Activated T-helper 1 cell treated with anti-CD3 and anti-CD28 coated beads, Interleukin-12 subunit alpha, Interleukin-12 subunit beta, Interleukin-2, Interleukin-4 antibody, amounts not matched to agents 30 ng/mL and 10 ng/mL and 1 ng/mL, durations not matched to agents 14 hours and 24 hours and 36 hours (primary cell): Measurements from ENCODE around the gene LAMP1. TPM values are rescaled to one million over a fixed set of nuclear protein-coding genes. Genes with fewer than 3 reads are reported as not detected.
A peak's percentile ranks its signal among the peaks of the same experiment; 100 is the strongest.
"Not testable (repeated sequence)": the region's sequence is repeated elsewhere in the genome, so short reads cannot be mapped to it uniquely, and the experiment has no call there.

Experiments used
- DNase-seq: peaks from one replicate; pipeline ENCODE4 v3.0.0; 2021; ENCODE audit warnings: low spot score
- H3K27ac Mint-ChIP-seq: one replicate; pipeline ENCODE4 v1.8.0; 2021; ENCODE audit warnings: mild to moderate bottlenecking, mixed read lengths
- H3K27me3 Mint-ChIP-seq: one replicate; pipeline ENCODE4 v1.8.0; 2022; ENCODE audit warnings: mild to moderate bottlenecking, moderate library complexity, mixed read lengths; ENCODE audit not compliant: insufficient read depth
- H3K36me3 Mint-ChIP-seq: one replicate; pipeline ENCODE4 v1.8.0; 2021; ENCODE audit warnings: low read depth, mixed read lengths
- H3K4me1 Mint-ChIP-seq: one replicate; pipeline ENCODE4 v1.8.0; 2021; ENCODE audit warnings: low read depth, mixed read lengths
- H3K4me3 Mint-ChIP-seq: one replicate; pipeline ENCODE4 v1.8.0; 2021; ENCODE audit warnings: mild to moderate bottlenecking, moderate library complexity, mixed read lengths
- H3K9me3 Mint-ChIP-seq: one replicate; pipeline ENCODE4 v1.8.0; 2021; ENCODE audit warnings: mixed read lengths
- intact Hi-C: fragments of 100-400 bp; cut with micrococcal nuclease; formaldehyde crosslinking; loops from one replicate; pipeline ENCODE4 v1.15.1; 2024
- total RNA-seq: library from RNA; stranded (reverse); gene quantifications from 2 replicates; pipeline ENCODE4 v1.2.3, GENCODE V29; 2022

The LAMP1 gene
- total RNA-seq: 59.4 and 60.3 TPM in 2 replicates

GRCh38 chr13:113296823-113297369 lies at the start of gene LAMP1:
Gene LAMP1, plus strand, starts transcription at chr13:113297239. Its CDS starts 196 bp downstream, at chr13:113297435.
- peaks cover 27% of the 10 kb centered on the region for H3K27me3 Mint-ChIP-seq
- peak within 1 kb of the TSS; percentile 98 for H3K27ac Mint-ChIP-seq
- peak; percentile 98 for DNase-seq
- peak within 1 kb of the TSS; percentile 97 for H3K4me3 Mint-ChIP-seq
- H3K9me3 Mint-ChIP-seq: no peaks in the 10 kb centered on the region
- peaks cover 20% of the 10 kb centered on the region for H3K4me1 Mint-ChIP-seq
- intact Hi-C loops: loop anchor here (1.0 to 5.0 kb wide), 7 partner anchors 88 to 710 kb away; partner anchors contain the start of genes CUL4A, TFDP1 and TUBGCP3
- peaks cover 2% of the 10 kb centered on the region for H3K36me3 Mint-ChIP-seq

- no peaks in the 10 kb centered on the region for H3K27me3 Mint-ChIP-seq
- no peak overlapping the region for H3K4me3 Mint-ChIP-seq
- H3K4me1 Mint-ChIP-seq: no peaks in the 10 kb centered on the region
- no peak overlapping the region for H3K27ac Mint-ChIP-seq
- DNase-seq: no peak
- intact Hi-C loops: no loop called here
- H3K9me3 Mint-ChIP-seq: no peaks in the 10 kb centered on the region
- H3K36me3 Mint-ChIP-seq: peaks cover 48% of the 10 kb centered on the region
Observed at GRCh38 chr13:113252516-113253095, 44.4 kb upstream of the LAMP1 start.

- H3K9me3 Mint-ChIP-seq, DNase-seq, H3K4me1 Mint-ChIP-seq, H3K27me3 Mint-ChIP-seq, intact Hi-C loops, H3K4me3 Mint-ChIP-seq, H3K27ac Mint-ChIP-seq: not testable (repeated sequence)
- peaks cover 37% of the 10 kb centered on the region for H3K36me3 Mint-ChIP-seq
Observed at GRCh38 chr13:113257908-113258307, 39.1 kb upstream of the LAMP1 start.

GRCh38 chr13:113258321-113259054 lies 38.6 kb upstream of the LAMP1 start:
- no peak overlapping the region for H3K27ac Mint-ChIP-seq
- DNase-seq: no peak
- H3K4me3 Mint-ChIP-seq: no peak overlapping the region
- no peaks in the 10 kb centered on the region for H3K9me3 Mint-ChIP-seq
- peaks cover 40% of the 10 kb centered on the region for H3K36me3 Mint-ChIP-seq
- intact Hi-C loops: no loop called here
- H3K27me3 Mint-ChIP-seq: no peaks in the 10 kb centered on the region
- no peaks in the 10 kb centered on the region for H3K4me1 Mint-ChIP-seq

GRCh38 chr13:113260996-113261395 lies 36.0 kb upstream of the LAMP1 start:
- no peaks in the 10 kb centered on the region for H3K9me3 Mint-ChIP-seq
- no peak for DNase-seq
- no peak overlapping the region for H3K27ac Mint-ChIP-seq
- H3K36me3 Mint-ChIP-seq: peaks cover 34% of the 10 kb centered on the region
- H3K27me3 Mint-ChIP-seq: no peaks in the 10 kb centered on the region
- intact Hi-C loops: no loop called here
- no peaks in the 10 kb centered on the region for H3K4me1 Mint-ChIP-seq
- H3K4me3 Mint-ChIP-seq: no peak overlapping the region

- H3K36me3 Mint-ChIP-seq: peaks cover 26% of the 10 kb centered on the region
- DNase-seq, H3K27ac Mint-ChIP-seq, H3K9me3 Mint-ChIP-seq, intact Hi-C loops, H3K27me3 Mint-ChIP-seq, H3K4me1 Mint-ChIP-seq, H3K4me3 Mint-ChIP-seq: not testable (repeated sequence)
Observed at GRCh38 chr13:113263016-113263415, 34.0 kb upstream of the LAMP1 start.

GRCh38 chr13:113267642-113268405 lies 29.2 kb upstream of the LAMP1 start:
- Mint-ChIP-seq H3K4me3 (no peak overlapping the region), H3K4me1 (no peaks in the 10 kb centered on the region), H3K9me3 (no peaks in the 10 kb centered on the region), H3K27ac (no peak overlapping the region), H3K27me3 (no peaks in the 10 kb centered on the region), H3K36me3 (peaks cover 10% of the 10 kb centered on the region)
- DNase-seq: no peak
- intact Hi-C loops: no loop called here

- Mint-ChIP-seq H3K9me3 (no peaks in the 10 kb centered on the region), H3K36me3 (peaks cover 9% of the 10 kb centered on the region), H3K27me3 (peaks cover 1% of the 10 kb centered on the region), H3K4me1 (peaks cover 7% of the 10 kb centered on the region), H3K4me3 (no peak overlapping the region), H3K27ac (no peak overlapping the region)
- intact Hi-C loops: no loop called here
- DNase-seq: no peak
Observed at GRCh38 chr13:113272031-113272430, 25.0 kb upstream of the LAMP1 start.

GRCh38 chr13:113272701-113273181 lies 24.3 kb upstream of the LAMP1 start:
- Mint-ChIP-seq H3K36me3 (peaks cover 6% of the 10 kb centered on the region), H3K4me1 (peaks cover 7% of the 10 kb centered on the region), H3K27ac (no peak overlapping the region), H3K4me3 (no peak overlapping the region), H3K9me3 (no peaks in the 10 kb centered on the region), H3K27me3 (peaks cover 1% of the 10 kb centered on the region)
- intact Hi-C loops: no loop called here
- no peak for DNase-seq

- DNase-seq: no peak
- H3K27ac Mint-ChIP-seq: peak overlapping the region; percentile 23
- H3K4me3 Mint-ChIP-seq: no peak overlapping the region
- H3K36me3 Mint-ChIP-seq: peaks cover 5% of the 10 kb centered on the region
- H3K9me3 Mint-ChIP-seq: no peaks in the 10 kb centered on the region
- H3K27me3 Mint-ChIP-seq: peaks cover 1% of the 10 kb centered on the region
- intact Hi-C loops: no loop called here
- H3K4me1 Mint-ChIP-seq: peaks cover 7% of the 10 kb centered on the region
Observed at GRCh38 chr13:113273321-113273720, 23.7 kb upstream of the LAMP1 start.

GRCh38 chr13:113273851-113274590 lies 23.0 kb upstream of the LAMP1 start:
- H3K4me3 Mint-ChIP-seq: no peak overlapping the region
- peaks cover 1% of the 10 kb centered on the region for H3K27me3 Mint-ChIP-seq
- no peak for DNase-seq
- peak overlapping the region; percentile 23 for H3K27ac Mint-ChIP-seq
- intact Hi-C loops: no loop called here
- H3K4me1 Mint-ChIP-seq: peaks cover 7% of the 10 kb centered on the region
- H3K36me3 Mint-ChIP-seq: peaks cover 4% of the 10 kb centered on the region
- H3K9me3 Mint-ChIP-seq: no peaks in the 10 kb centered on the region

GRCh38 chr13:113274721-113275120 lies 22.3 kb upstream of the LAMP1 start:
- intact Hi-C loops: loop anchor here (1.0 to 5.0 kb wide), 2 partner anchors 98 to 120 kb away; no protein-coding TSS in a partner anchor
- DNase-seq: no peak
- Mint-ChIP-seq H3K27ac (no peak overlapping the region), H3K4me1 (peaks cover 7% of the 10 kb centered on the region), H3K36me3 (peaks cover 4% of the 10 kb centered on the region), H3K9me3 (no peaks in the 10 kb centered on the region), H3K27me3 (peaks cover 1% of the 10 kb centered on the region), H3K4me3 (no peak overlapping the region)
